Activated naive CD4-positive, alpha-beta T cell treated with anti-CD3 and anti-CD28 coated beads, Interleukin-2, amount 50 U/mL, for 24 hours (primary cell): Measurements from ENCODE around the gene CYP20A1.
"Not testable (repeated sequence)": the region's sequence is repeated elsewhere in the genome, so short reads cannot be mapped to it uniquely, and the experiment has no call there.

Source experiments
- H3K27ac Mint-ChIP-seq: one replicate; pipeline ENCODE4 v1.8.0; 2021; ENCODE audit warnings: mild to moderate bottlenecking, mixed read lengths
- H3K27me3 Mint-ChIP-seq: one replicate; pipeline ENCODE4 v1.8.0; 2021; ENCODE audit warnings: mixed read lengths
- H3K36me3 Mint-ChIP-seq: one replicate; pipeline ENCODE4 v1.8.0; 2021; ENCODE audit warnings: mixed read lengths
- H3K4me1 Mint-ChIP-seq: one replicate; pipeline ENCODE4 v1.8.0; 2021; ENCODE audit warnings: mixed read lengths
- H3K4me3 Mint-ChIP-seq: one replicate; pipeline ENCODE4 v1.8.0; 2021; ENCODE audit warnings: mild to moderate bottlenecking, mixed read lengths
- H3K9me3 Mint-ChIP-seq: one replicate; pipeline ENCODE4 v1.8.0; 2021; ENCODE audit warnings: mixed read lengths

CYP20A1 gene

GRCh38 chr2:203246646-203247045 lies 7.8 kb downstream of the CYP20A1 start:
- H3K27me3 Mint-ChIP-seq: no peaks in the 10 kb centered on the region
- H3K4me1 Mint-ChIP-seq: peaks cover 29% of the 10 kb centered on the region
- peaks cover 15% of the 10 kb centered on the region for H3K36me3 Mint-ChIP-seq
- no peaks in the 10 kb centered on the region for H3K9me3 Mint-ChIP-seq
- H3K27ac Mint-ChIP-seq: no peak overlapping the region
- no peak overlapping the region for H3K4me3 Mint-ChIP-seq

GRCh38 chr2:203252818-203253217 lies 14.0 kb downstream of the CYP20A1 start:
- Mint-ChIP-seq H3K36me3 (peaks cover 21% of the 10 kb centered on the region), H3K9me3 (no peaks in the 10 kb centered on the region), H3K27me3 (no peaks in the 10 kb centered on the region), H3K4me3 (no peak overlapping the region), H3K4me1 (no peaks in the 10 kb centered on the region), H3K27ac (no peak overlapping the region)

- H3K4me1 Mint-ChIP-seq, H3K4me3 Mint-ChIP-seq, H3K27ac Mint-ChIP-seq, H3K9me3 Mint-ChIP-seq, H3K27me3 Mint-ChIP-seq: not testable (repeated sequence)
- peaks cover 22% of the 10 kb centered on the region for H3K36me3 Mint-ChIP-seq
Observed at GRCh38 chr2:203253422-203254095, 14.7 kb downstream of the CYP20A1 start.

- no peaks in the 10 kb centered on the region for H3K27me3 Mint-ChIP-seq
- H3K4me1 Mint-ChIP-seq: peaks cover 18% of the 10 kb centered on the region
Observed at GRCh38 chr2:203261326-203262159, 22.7 kb downstream of the CYP20A1 start.

GRCh38 chr2:203279288-203279687 lies 40.5 kb downstream of the CYP20A1 start:
- peaks cover 15% of the 10 kb centered on the region for H3K36me3 Mint-ChIP-seq
- no peak overlapping the region for H3K4me3 Mint-ChIP-seq
- no peaks in the 10 kb centered on the region for H3K27me3 Mint-ChIP-seq
- H3K4me1 Mint-ChIP-seq: no peaks in the 10 kb centered on the region
- H3K9me3 Mint-ChIP-seq: no peaks in the 10 kb centered on the region
- no peak overlapping the region for H3K27ac Mint-ChIP-seq

More at GRCh38 chr2:203261326-203262159, 22.7 kb downstream of the CYP20A1 start:
- no peak overlapping the region for H3K4me3 Mint-ChIP-seq
- no peak overlapping the region for H3K27ac Mint-ChIP-seq
- peaks cover 13% of the 10 kb centered on the region for H3K36me3 Mint-ChIP-seq
- H3K9me3 Mint-ChIP-seq: no peaks in the 10 kb centered on the region

- peaks cover 15% of the 10 kb centered on the region for H3K36me3 Mint-ChIP-seq
- H3K27me3 Mint-ChIP-seq: no peaks in the 10 kb centered on the region
- no peak overlapping the region for H3K4me3 Mint-ChIP-seq
- H3K27ac Mint-ChIP-seq: no peak overlapping the region
- H3K4me1 Mint-ChIP-seq: no peaks in the 10 kb centered on the region
- no peaks in the 10 kb centered on the region for H3K9me3 Mint-ChIP-seq
Observed at GRCh38 chr2:203280428-203281064, 41.7 kb downstream of the CYP20A1 start.

- Mint-ChIP-seq H3K27ac (no peak overlapping the region), H3K27me3 (no peaks in the 10 kb centered on the region)
Observed at GRCh38 chr2:203282101-203282500, 43.3 kb downstream of the CYP20A1 start.

GRCh38 chr2:203286532-203286931 lies 47.7 kb downstream of the CYP20A1 start:
- Mint-ChIP-seq H3K27me3 (no peaks in the 10 kb centered on the region), H3K4me1 (no peaks in the 10 kb centered on the region), H3K4me3 (no peak overlapping the region), H3K9me3 (no peaks in the 10 kb centered on the region), H3K36me3 (peaks cover 11% of the 10 kb centered on the region), H3K27ac (no peak overlapping the region)

More at GRCh38 chr2:203282101-203282500, 43.3 kb downstream of the CYP20A1 start:
- H3K36me3 Mint-ChIP-seq: peaks cover 7% of the 10 kb centered on the region
- H3K9me3 Mint-ChIP-seq: no peaks in the 10 kb centered on the region
- no peaks in the 10 kb centered on the region for H3K4me1 Mint-ChIP-seq
- no peak overlapping the region for H3K4me3 Mint-ChIP-seq

- Mint-ChIP-seq H3K4me3 (no peak overlapping the region), H3K27me3 (no peaks in the 10 kb centered on the region)
Observed at GRCh38 chr2:203301667-203302066, 62.8 kb downstream of the CYP20A1 start.

GRCh38 chr2:203302586-203302985 lies 63.8 kb downstream of the CYP20A1 start:
- H3K4me3 Mint-ChIP-seq, H3K27me3 Mint-ChIP-seq, H3K9me3 Mint-ChIP-seq, H3K4me1 Mint-ChIP-seq, H3K27ac Mint-ChIP-seq: not testable (repeated sequence)
- H3K36me3 Mint-ChIP-seq: peaks cover 12% of the 10 kb centered on the region

More at GRCh38 chr2:203301667-203302066, 62.8 kb downstream of the CYP20A1 start:
- Mint-ChIP-seq H3K27ac (no peak overlapping the region), H3K36me3 (peaks cover 7% of the 10 kb centered on the region), H3K4me1 (no peaks in the 10 kb centered on the region), H3K9me3 (no peaks in the 10 kb centered on the region)

- peaks cover 19% of the 10 kb centered on the region for H3K36me3 Mint-ChIP-seq
- no peak overlapping the region for H3K4me3 Mint-ChIP-seq
Observed at GRCh38 chr2:203310688-203311436, 72.0 kb downstream of the CYP20A1 start.

GRCh38 chr2:203326356-203326755 lies 87.5 kb downstream of the CYP20A1 start:
- Mint-ChIP-seq H3K27me3 (no peaks in the 10 kb centered on the region), H3K9me3 (no peaks in the 10 kb centered on the region), H3K36me3 (no peaks in the 10 kb centered on the region), H3K4me1 (peaks cover 37% of the 10 kb centered on the region), H3K27ac (no peak overlapping the region), H3K4me3 (no peak overlapping the region)

More at GRCh38 chr2:203310688-203311436, 72.0 kb downstream of the CYP20A1 start:
- H3K27ac Mint-ChIP-seq: no peak overlapping the region
- H3K4me1 Mint-ChIP-seq: no peaks in the 10 kb centered on the region
- H3K9me3 Mint-ChIP-seq: no peaks in the 10 kb centered on the region
- H3K27me3 Mint-ChIP-seq: no peaks in the 10 kb centered on the region

- H3K9me3 Mint-ChIP-seq: no peaks in the 10 kb centered on the region
Observed at GRCh38 chr2:203327582-203327900, 88.7 kb downstream of the CYP20A1 start.

GRCh38 chr2:203327901-203328759 lies 89.3 kb downstream of the CYP20A1 start, which contains the start of gene ABI2:
Gene ABI2 (plus strand): TSS chr2:203328394. CDS start chr2:203328515, 121 bp downstream.
- Mint-ChIP-seq H3K4me3 (peak within 1 kb of the TSS; percentile 97), H3K27ac (peak within 1 kb of the TSS; percentile 96), H3K4me1 (peaks cover 39% of the 10 kb centered on the region), H3K9me3 (no peaks in the 10 kb centered on the region), H3K27me3 (no peaks in the 10 kb centered on the region), H3K36me3 (no peaks in the 10 kb centered on the region)

More at GRCh38 chr2:203327582-203327900, 88.7 kb downstream of the CYP20A1 start:
- Mint-ChIP-seq H3K27ac (peak overlapping the region; percentile 96), H3K27me3 (no peaks in the 10 kb centered on the region), H3K4me3 (peak overlapping the region; percentile 97), H3K4me1 (peaks cover 37% of the 10 kb centered on the region), H3K36me3 (no peaks in the 10 kb centered on the region)
